ENCODE results near the gene C1QTNF7.

Gene C1QTNF7, protein sequence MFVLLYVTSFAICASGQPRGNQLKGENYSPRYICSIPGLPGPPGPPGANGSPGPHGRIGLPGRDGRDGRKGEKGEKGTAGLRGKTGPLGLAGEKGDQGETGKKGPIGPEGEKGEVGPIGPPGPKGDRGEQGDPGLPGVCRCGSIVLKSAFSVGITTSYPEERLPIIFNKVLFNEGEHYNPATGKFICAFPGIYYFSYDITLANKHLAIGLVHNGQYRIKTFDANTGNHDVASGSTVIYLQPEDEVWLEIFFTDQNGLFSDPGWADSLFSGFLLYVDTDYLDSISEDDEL

DNA sequence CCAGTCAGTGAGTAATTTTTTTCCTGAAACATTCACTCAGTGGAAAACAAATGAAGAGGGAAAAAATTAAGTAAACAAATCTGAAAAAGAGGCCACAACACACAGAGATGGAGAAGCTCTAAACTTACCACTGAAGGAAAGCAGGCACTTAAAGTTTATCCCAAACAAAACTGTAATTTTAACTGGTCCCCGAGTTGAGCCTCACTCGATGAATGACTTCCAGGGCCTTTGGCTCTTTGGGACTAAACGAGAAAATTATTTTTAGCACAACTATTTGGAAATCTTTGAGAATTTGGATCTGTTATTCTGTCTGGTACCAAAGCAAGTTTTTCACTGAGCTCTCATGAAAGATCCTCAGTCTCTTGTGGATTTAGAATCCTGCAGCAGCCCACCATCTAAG lies at the start of gene C1QTNF7:
TSS of gene C1QTNF7 (plus strand) at position 333 of the 400 bp plus-strand sequence. CDS start 7,711 bp downstream, outside the sequence.
- Mint-ChIP-seq H3K4me3 (no peak within 1 kb of the TSS), H3K4me1 (peaks cover 28% of the 10 kb centered on the region), H3K9me3 (peaks cover 0 to 5% of the 10 kb centered on the region in 2 donors), H3K27me3 (no peaks in the 10 kb centered on the region), H3K27ac (no peak within 1 kb of the TSS)
- no peak for ATAC-seq
- DNase-seq = no peak

DNA sequence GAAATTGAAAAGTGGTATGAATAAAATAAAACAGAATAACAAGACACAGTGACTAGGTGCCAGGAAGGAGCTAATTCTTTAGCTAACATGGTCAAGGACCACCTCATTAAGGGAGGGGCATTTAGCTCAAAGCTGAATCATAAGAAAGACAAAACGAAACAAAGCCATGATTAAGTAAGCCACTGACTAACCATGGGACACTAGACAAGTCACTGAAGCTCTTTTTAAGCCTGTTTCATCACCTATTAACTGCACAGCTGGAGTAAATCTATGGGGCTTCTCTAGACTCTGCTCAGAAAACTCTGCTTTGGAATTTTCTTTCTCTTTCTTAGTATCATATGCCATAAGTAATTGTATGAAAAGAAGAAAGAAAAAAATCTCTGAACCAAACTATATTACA lies 49.8 kb upstream of the C1QTNF7 start:
- H3K4me3 Mint-ChIP-seq = no peak overlapping the region
- no peak overlapping the region for H3K27ac Mint-ChIP-seq
- no peaks in the 10 kb centered on the region for H3K9me3 Mint-ChIP-seq
- ATAC-seq (peak; percentile 71), DNase-seq (no peak)
- H3K4me1 Mint-ChIP-seq = peaks cover 33% of the 10 kb centered on the region
- H3K27me3 Mint-ChIP-seq = no peaks in the 10 kb centered on the region

DNA sequence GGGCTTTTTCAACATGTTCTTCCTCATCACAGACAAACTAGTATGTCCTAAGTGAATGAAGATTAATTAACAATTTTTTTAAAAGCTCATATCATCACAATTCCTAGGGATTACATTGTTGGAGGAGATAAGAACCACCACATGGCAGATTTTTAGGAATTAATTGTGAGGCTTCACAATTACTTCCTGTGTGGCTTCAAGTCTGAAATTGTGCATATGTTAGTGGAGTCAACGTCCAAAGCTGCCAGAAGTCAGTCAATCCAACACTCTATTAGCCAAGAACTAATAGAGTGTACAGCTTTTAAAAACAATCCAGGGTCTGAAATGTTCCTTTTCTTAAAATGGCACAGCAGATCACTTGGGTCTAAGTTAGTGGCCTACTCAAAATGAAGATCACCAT lies 49.3 kb upstream of the C1QTNF7 start:
- no peaks in the 10 kb centered on the region for H3K27me3 Mint-ChIP-seq
- DNase-seq = no peak
- H3K27ac Mint-ChIP-seq = no peak overlapping the region
- peaks cover 33% of the 10 kb centered on the region for H3K4me1 Mint-ChIP-seq
- no peak overlapping the region for H3K4me3 Mint-ChIP-seq
- H3K9me3 Mint-ChIP-seq = no peaks in the 10 kb centered on the region
- no peak for ATAC-seq

DNA sequence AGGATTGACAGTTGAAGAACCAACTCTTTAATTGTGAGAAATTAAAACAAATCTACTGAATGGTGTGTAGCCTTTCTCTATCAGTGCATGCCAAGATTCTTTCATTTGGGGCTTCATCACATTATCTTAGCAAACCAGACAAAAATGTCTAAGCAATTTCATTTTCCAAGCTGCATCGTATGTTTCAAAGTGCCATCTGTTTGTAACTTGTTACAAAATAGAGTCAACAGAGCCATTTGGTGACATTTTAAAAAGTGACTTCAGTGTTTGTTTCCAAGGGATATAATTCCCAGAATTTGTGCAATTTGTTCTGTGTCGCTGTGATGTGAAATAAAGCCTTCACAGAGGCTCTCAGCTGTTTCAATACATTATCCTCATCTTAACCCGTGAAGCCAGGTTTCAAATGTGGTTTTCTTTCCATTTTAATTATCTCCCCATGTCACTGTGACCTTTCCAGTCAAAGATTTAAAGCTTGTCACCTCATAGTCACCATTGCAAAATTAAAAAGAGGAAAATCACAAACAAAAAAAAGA lies 46.0 kb upstream of the C1QTNF7 start:
- peaks cover 18% of the 10 kb centered on the region for H3K4me1 Mint-ChIP-seq
- H3K27ac Mint-ChIP-seq = no peak overlapping the region
- H3K27me3 Mint-ChIP-seq = no peaks in the 10 kb centered on the region
- no peaks in the 10 kb centered on the region for H3K9me3 Mint-ChIP-seq
- no peak for DNase-seq
- no peak overlapping the region for H3K4me3 Mint-ChIP-seq
- no peak for ATAC-seq

DNA sequence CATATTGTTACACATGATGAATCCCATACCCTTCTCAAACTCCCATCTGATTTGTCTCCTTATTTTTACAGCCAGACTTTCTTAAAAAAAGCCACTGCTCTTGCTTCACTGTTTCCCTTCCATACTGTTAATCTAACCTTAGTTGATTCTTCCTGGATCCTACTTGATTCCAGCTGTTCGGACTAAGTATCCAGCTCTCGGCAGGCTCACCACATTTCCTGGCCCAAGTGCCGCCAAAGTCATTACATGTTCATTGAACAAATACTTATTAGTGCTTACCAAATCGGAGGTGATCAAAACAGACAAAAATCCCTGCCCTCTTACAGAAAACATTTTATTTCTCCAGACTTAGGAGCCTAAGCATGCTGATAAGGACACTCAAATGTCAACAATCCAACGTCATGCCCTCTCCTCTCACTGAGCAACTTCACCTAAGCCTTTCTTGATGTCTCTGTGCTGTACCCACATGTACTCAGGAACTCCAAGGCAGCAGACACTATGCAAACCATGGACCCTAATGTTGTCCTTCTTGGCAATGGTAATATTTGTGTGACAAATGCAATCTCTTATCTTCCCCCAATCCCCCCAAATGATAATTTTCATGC lies 45.1 kb upstream of the C1QTNF7 start:
- H3K4me1 Mint-ChIP-seq = peaks cover 9% of the 10 kb centered on the region
- no peak for ATAC-seq
- H3K27ac Mint-ChIP-seq = no peak overlapping the region
- no peaks in the 10 kb centered on the region for H3K27me3 Mint-ChIP-seq
- no peaks in the 10 kb centered on the region for H3K9me3 Mint-ChIP-seq
- no peak for DNase-seq
- no peak overlapping the region for H3K4me3 Mint-ChIP-seq

DNA sequence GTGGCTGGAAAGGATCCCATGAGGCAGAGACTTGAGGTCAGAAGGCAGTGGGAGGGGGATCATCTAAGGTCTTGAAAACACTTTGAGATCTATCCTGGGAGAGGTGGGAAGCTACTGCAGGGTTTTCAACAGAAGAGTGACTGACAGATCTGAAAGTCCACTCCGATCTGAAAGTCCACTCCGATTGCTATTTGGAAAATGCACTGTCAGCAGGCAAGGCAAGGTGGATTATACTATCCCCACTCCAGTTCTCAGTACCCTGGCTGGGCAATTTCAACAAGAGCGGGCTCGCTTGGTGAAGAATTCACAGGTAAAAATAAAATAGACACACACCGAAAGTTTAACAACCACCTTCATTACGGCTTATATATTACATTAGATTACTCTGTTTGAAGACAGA lies 42.3 kb upstream of the C1QTNF7 start:
- DNase-seq = no peak
- no peak overlapping the region for H3K4me3 Mint-ChIP-seq
- ATAC-seq = no peak
- H3K27me3 Mint-ChIP-seq = no peaks in the 10 kb centered on the region
- H3K4me1 Mint-ChIP-seq = no peaks in the 10 kb centered on the region
- H3K27ac Mint-ChIP-seq = no peak overlapping the region
- no peaks in the 10 kb centered on the region for H3K9me3 Mint-ChIP-seq

DNA sequence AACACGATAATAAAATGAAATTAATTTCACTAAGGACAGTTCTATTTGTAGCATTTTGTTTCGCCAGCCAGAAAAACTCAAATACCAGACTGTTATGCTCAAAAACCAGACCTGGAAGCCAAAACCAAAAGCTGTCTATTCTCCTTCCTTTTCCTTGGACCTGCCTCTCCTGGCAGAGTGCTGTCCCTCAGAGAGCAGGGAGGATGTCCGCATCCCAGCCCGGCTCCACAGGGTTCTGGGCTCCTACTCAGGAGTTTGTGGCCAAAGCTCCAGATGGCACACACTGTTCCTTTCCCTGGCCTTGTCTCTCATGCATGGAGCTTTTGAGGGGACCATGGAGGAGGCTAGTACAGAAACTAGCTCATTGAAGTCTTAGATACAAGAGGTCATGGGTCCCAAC lies 41.9 kb upstream of the C1QTNF7 start:
- DNase-seq = no peak
- H3K4me1 Mint-ChIP-seq = no peaks in the 10 kb centered on the region
- no peaks in the 10 kb centered on the region for H3K9me3 Mint-ChIP-seq
- no peaks in the 10 kb centered on the region for H3K27me3 Mint-ChIP-seq
- no peak overlapping the region for H3K27ac Mint-ChIP-seq
- ATAC-seq = no peak
- H3K4me3 Mint-ChIP-seq = no peak overlapping the region

DNA sequence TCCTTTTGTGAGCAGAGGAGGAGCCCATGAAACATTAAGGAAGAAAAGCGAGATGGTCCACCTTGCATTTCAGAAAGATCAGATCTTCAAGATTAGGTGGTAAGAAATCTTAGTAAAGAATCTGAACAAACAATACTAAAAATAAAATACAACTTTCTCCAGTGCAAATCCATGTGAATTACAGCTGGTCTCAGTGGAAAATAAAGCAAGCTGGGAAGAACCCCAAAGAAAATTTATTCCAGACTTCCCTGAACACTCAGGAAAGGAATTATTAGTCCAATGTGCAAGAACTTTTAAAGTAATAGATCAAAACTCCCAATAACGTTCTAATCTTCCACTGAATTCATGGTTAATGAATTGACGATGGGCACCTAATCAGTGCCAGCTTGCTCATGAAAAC lies 37.3 kb upstream of the C1QTNF7 start:
- no peaks in the 10 kb centered on the region for H3K4me1 Mint-ChIP-seq
- no peaks in the 10 kb centered on the region for H3K9me3 Mint-ChIP-seq
- DNase-seq (no peak), ATAC-seq (no peak)
- no peak overlapping the region for H3K4me3 Mint-ChIP-seq
- no peak overlapping the region for H3K27ac Mint-ChIP-seq
- no peaks in the 10 kb centered on the region for H3K27me3 Mint-ChIP-seq

DNA sequence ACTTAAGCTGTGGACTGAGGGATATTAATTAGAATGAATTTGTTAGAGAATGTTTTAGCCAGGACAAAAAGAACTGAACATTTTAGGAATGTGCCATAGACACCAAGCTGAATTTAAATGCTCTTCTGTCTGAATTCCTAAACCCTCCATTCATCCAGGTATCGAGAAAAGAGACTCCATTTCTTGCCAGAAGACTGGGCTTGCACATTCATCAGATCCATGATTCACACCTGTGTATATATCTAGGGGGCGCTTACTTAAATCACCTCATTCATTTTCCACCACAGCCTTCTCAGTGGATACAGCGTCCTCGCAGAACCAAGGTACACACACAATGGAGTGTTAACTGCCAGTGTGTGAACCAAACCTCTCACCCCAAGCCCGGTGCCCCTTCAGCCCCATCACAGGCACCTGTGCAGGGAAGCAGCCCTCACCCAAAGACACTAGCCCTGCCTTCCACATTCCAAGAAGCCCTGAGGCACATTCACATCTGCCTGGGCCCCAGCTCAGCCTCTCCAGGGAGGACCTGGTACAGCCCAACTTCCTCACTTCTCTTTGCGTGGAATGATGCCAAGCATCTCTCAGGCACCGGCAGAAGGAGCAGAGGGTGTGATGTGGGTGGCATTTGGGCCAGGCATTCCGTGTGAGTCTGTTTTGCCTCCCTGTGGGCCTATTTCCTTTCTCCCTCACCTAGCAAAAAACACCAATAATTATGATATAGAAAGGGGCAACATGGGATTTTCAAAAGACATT lies 35.6 kb upstream of the C1QTNF7 start:
- Mint-ChIP-seq H3K9me3 (no peaks in the 10 kb centered on the region), H3K4me1 (peaks cover 6% of the 10 kb centered on the region), H3K27ac (no peak overlapping the region), H3K4me3 (no peak overlapping the region), H3K27me3 (no peaks in the 10 kb centered on the region)
- no peak for ATAC-seq
- no peak for DNase-seq

DNA sequence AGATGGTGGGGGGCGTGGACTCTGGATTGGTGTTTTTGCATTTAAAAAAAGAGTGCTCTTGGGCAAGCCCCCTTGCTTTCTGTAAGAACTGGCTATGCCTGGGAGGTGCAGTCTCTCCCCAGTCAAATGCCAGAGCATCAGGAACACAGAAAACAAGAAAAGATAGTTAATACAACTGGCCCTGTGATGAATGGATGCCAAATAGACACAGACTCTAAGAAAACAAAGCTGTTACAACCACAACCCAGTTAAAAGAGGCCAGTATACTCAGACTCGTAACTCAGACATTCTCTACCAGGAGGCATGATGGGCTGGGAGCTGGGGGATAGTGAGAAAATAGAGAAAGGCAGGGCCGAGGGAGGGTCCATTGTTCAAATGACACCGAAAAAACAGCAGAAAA lies 32.5 kb upstream of the C1QTNF7 start:
- Mint-ChIP-seq H3K4me3 (no peak overlapping the region), H3K27ac (no peak overlapping the region), H3K4me1 (peaks cover 8% of the 10 kb centered on the region), H3K27me3 (no peaks in the 10 kb centered on the region), H3K9me3 (no peaks in the 10 kb centered on the region)
- DNase-seq (no peak), ATAC-seq (no peak)

DNA sequence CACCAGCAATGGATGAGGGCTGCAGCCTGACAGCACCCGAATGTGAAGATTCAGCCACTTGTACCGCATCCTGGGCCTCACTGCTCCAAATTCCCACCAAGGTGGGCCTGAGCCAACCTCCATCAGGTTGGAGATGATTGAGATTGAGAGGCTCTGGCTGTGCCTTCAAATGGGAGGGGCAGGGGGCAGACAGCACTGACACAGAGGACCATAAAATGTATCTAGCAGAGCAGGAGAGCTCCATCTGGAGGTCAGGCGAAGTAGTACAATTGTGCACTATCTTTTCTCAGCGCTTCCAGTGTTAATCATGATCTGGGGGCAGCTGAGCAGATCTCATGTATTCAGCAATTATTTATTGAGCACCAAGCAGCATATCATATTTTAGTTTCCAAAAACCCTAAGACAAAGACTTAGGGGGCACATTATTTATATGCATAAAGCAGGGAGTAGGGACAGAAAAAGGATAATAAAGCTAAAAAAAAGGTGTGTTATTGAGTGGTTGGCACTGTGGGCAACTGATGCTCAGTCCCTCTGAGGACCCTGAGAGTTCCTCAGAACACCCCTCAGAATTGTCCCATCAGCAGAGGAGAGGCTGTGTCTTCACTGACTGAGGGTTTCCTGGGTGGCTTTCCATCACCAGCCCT lies 31.6 kb upstream of the C1QTNF7 start:
- ATAC-seq (peak; percentile 75), DNase-seq (peak; percentile 52 to 55)
- Mint-ChIP-seq H3K27ac (no peak overlapping the region), H3K4me1 (peaks cover 18% of the 10 kb centered on the region), H3K27me3 (no peaks in the 10 kb centered on the region), H3K9me3 (no peaks in the 10 kb centered on the region), H3K4me3 (no peak overlapping the region)

DNA sequence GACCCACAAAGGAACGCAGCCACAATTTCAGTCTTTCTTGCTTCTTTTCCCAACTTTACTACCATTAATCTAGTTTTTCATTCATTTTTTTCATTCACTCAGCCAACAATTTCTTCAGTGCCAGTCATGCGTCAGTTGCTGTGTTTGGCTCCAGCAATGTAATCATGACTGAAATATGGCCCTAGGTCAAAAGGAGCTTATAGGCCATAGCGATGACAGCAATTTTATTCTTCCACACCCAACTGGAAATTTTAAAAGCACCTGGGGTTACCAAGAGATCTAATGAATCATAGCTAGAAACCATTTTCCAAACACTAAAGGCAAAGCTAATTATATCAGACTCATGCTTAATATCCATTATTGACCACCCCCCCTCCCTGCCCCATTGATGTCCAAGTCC lies 29.8 kb upstream of the C1QTNF7 start:
- Mint-ChIP-seq H3K9me3 (no peaks in the 10 kb centered on the region), H3K4me1 (peaks cover 28% of the 10 kb centered on the region), H3K27me3 (no peaks in the 10 kb centered on the region), H3K27ac (no peak overlapping the region), H3K4me3 (no peak overlapping the region)
- DNase-seq (no peak), ATAC-seq (no peak)

DNA sequence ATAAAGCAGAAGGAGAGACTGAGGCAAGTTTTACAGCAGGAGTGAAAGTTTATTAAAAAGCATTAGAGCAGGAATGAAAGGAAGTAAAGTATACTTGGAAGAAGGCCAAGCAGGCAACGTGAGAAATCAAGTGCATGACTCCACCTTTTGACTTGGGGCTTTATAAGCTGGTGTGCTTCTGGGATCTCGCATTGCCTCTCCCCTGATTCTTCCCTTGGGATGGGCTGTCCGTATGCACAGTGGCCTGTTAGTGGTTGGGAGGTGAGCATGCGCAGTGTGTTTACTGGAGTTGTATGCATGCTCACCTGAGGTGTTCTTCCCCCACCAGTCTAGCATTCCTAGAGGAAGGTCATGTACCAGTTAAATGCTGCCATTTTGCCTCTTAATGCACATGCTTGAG lies 29.1 kb upstream of the C1QTNF7 start:
- H3K27me3 Mint-ChIP-seq = no peaks in the 10 kb centered on the region
- ATAC-seq = no peak
- H3K4me1 Mint-ChIP-seq = peaks cover 28% of the 10 kb centered on the region
- DNase-seq = no peak
- no peaks in the 10 kb centered on the region for H3K9me3 Mint-ChIP-seq
- H3K27ac Mint-ChIP-seq = no peak overlapping the region
- no peak overlapping the region for H3K4me3 Mint-ChIP-seq

DNA sequence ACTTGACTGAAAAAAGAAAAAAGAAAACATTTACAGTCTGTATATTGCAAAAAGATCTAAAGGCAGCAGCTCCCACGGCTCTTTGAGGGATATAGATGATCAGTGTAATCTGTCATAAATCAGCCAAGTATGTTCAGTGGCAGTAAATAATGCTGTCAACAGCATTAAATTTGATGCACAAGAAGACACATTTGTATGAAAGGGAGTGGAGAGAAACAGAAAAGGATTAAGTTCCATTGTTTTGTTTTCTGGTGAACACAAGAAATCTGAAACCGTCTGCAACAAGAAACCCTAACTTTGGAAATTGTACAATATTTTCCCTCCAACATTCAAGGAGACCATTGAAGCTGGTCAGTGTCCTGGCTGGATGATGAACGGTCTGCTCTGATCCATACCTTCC lies 27.6 kb upstream of the C1QTNF7 start:
- DNase-seq = no peak
- peaks cover 28% of the 10 kb centered on the region for H3K4me1 Mint-ChIP-seq
- H3K27ac Mint-ChIP-seq = no peak overlapping the region
- H3K9me3 Mint-ChIP-seq = no peaks in the 10 kb centered on the region
- H3K27me3 Mint-ChIP-seq = no peaks in the 10 kb centered on the region
- peak overlapping the region in 1 of 2 donors; percentile 10 for H3K4me3 Mint-ChIP-seq
- no peak for ATAC-seq

DNA sequence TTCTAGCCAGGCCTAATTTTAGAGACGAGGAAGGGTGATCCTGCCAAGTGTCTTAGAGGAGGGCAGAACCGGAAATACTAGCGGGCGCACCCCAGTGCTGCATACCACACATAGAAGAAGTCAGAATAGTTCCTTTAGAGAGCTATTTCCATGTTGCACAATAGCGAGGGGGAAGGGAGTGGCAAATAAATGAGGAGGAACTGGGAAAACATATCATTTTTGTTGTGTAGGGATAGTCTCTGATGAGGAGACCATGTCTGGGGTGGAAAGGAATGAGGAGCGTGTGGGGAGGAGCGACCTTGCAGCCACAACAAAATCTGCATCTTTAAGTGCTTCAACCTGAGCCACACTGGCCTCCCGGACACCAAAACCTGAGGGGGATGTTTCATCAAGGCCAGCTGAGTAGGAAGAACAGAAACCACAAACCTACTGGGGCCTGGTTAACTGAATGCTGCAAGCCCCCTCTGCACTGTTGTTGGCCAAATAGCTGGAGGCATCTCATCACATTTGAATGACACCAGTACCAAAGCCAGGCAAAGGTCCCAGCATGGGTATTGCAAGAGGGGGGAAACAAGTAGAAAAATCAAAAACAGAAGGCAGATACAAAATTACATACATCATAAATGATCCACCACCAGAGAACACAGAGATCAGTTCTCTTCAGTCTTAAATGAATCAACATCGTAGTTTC lies 26.7 kb upstream of the C1QTNF7 start:
- Mint-ChIP-seq H3K4me1 (peaks cover 26% of the 10 kb centered on the region), H3K4me3 (peak overlapping the region; percentile 68 to 83), H3K27ac (peak overlapping the region; percentile 72 to 91), H3K27me3 (no peaks in the 10 kb centered on the region), H3K9me3 (no peaks in the 10 kb centered on the region)
- ATAC-seq = peak; percentile 87
- peak; percentile 39 to 41 for DNase-seq
